ENCODE data around the gene MRS2.
A peak's percentile ranks its signal among the peaks of the same experiment; 100 is the strongest.

Gene MRS2

GRCh38 chr6:24431045-24431451 is 28.3 kb downstream of the MRS2 start:
- no peak for DNase-seq (ENCODE audit: low read depth)
- H3K4me3 ChIP-seq (ENCODE audit: low read depth, low read length): no peak overlapping the region
- peak; percentile 64 for TF ChIP-seq CTCF (IDR thresholded peaks at IDR 0.05; ENCODE audit: low read depth, low read length, missing control alignments)

- no peak overlapping the region for H3K4me3 ChIP-seq (ENCODE audit: low read depth, low read length)
- TF ChIP-seq CTCF (IDR thresholded peaks at IDR 0.05; ENCODE audit: low read depth, low read length, missing control alignments): no peak
- no peak for DNase-seq (ENCODE audit: low read depth)
These were observed 29.9 kb downstream of the MRS2 start for GRCh38 chr6:24432611-24433010.

- no peak overlapping the region for H3K4me3 ChIP-seq (ENCODE audit: low read depth, low read length)
- no peak for TF ChIP-seq CTCF (IDR thresholded peaks at IDR 0.05; ENCODE audit: low read depth, low read length, missing control alignments)
- no peak for DNase-seq (ENCODE audit: low read depth)
These were observed 34.2 kb downstream of the MRS2 start for GRCh38 chr6:24436979-24437378.

- DNase-seq (ENCODE audit: low read depth): no peak
- H3K4me3 ChIP-seq (ENCODE audit: low read depth, low read length): no peak overlapping the region
- TF ChIP-seq CTCF (IDR thresholded peaks at IDR 0.05; ENCODE audit: low read depth, low read length, missing control alignments): no peak
These were observed 37.3 kb downstream of the MRS2 start for GRCh38 chr6:24439858-24440539.

GRCh38 chr6:24440897-24441598 is 38.3 kb downstream of the MRS2 start:
- H3K4me3 ChIP-seq (ENCODE audit: low read depth, low read length): no peak overlapping the region
- no peak for DNase-seq (ENCODE audit: low read depth)
- TF ChIP-seq CTCF (IDR thresholded peaks at IDR 0.05; ENCODE audit: low read depth, low read length, missing control alignments): no peak

GRCh38 chr6:24441599-24441904 is 38.8 kb downstream of the MRS2 start:
- no peak for TF ChIP-seq CTCF (IDR thresholded peaks at IDR 0.05; ENCODE audit: low read depth, low read length, missing control alignments)
- DNase-seq (ENCODE audit: low read depth): no peak

GRCh38 chr6:24444588-24444987 is 41.9 kb downstream of the MRS2 start:
- DNase-seq (ENCODE audit: low read depth): no peak
- H3K4me3 ChIP-seq (ENCODE audit: low read depth, low read length): no peak overlapping the region
- no peak for TF ChIP-seq CTCF (IDR thresholded peaks at IDR 0.05; ENCODE audit: low read depth, low read length, missing control alignments)

More at GRCh38 chr6:24441599-24441904, 38.8 kb downstream of the MRS2 start:
- H3K4me3 ChIP-seq (ENCODE audit: low read depth, low read length): no peak overlapping the region

Data from GM12864 (cell line).